HL-60 (cell line): ENCODE measurements around the gene WHAMM.

Experiments
- DNase-seq, 2 experiments: peaks; one replicate each; pipeline ENCODE4 v3.0.0-alpha.2; 2010 to 2020; ENCODE audit warnings: low read depth in 1 of 2, low spot score in 1 of 2
- H3K27ac ChIP-seq: fragments of 250-450 bp; sonication (Bioruptor Pico); replicated peaks from 2 replicates; pipeline ENCODE4 v1.5.1; 2020; ENCODE audit warnings: mild to moderate bottlenecking, moderate library complexity
- H3K27me3 ChIP-seq: fragments of 250-450 bp; sonication (Bioruptor Pico); 2 replicates; pipeline ENCODE4 v1.5.1; 2021; ENCODE audit warnings: mild to moderate bottlenecking, moderate library complexity; ENCODE audit not compliant: insufficient read depth, poor library complexity, severe bottlenecking
- H3K4me3 ChIP-seq: replicated peaks from 2 replicates; pipeline ENCODE4 v1.5.1; 2011; ENCODE audit warnings: mild to moderate bottlenecking, control low read depth, low read length; ENCODE audit not compliant: insufficient read depth
- GABPA ChIP-seq: IDR thresholded peaks from 2 replicates; pipeline ENCODE4 v1.6.1; 2012; ENCODE audit warnings: low read depth
- POLR2AphosphoS5 ChIP-seq: IDR thresholded peaks from 2 replicates; pipeline ENCODE4 v1.6.1; 2012; ENCODE audit warnings: low read depth
- SPI1 ChIP-seq: IDR thresholded peaks from 2 replicates; pipeline ENCODE4 v1.6.1; 2012; ENCODE audit warnings: low read depth, mild to moderate bottlenecking, borderline replicate concordance
- TF ChIP-seq, protein P1 (sequence below): IDR thresholded peaks from 2 replicates; pipeline ENCODE4 v1.6.1; 2012; ENCODE audit warnings: low read depth; ENCODE audit not compliant: insufficient replicate concordance
- TF ChIP-seq, protein P2 (sequence below): IDR thresholded peaks from one replicate; pipeline ENCODE4 v1.5.1; 2011; ENCODE audit warnings: low read length, control low read depth, inconsistent platforms; ENCODE audit not compliant: insufficient read depth

Gene WHAMM

GRCh38 chr15:82807920-82808633 lies 1.4 kb upstream of the WHAMM start:
- TF ChIP-seq GABPA, result no peak
- TF ChIP-seq, protein P1, sequence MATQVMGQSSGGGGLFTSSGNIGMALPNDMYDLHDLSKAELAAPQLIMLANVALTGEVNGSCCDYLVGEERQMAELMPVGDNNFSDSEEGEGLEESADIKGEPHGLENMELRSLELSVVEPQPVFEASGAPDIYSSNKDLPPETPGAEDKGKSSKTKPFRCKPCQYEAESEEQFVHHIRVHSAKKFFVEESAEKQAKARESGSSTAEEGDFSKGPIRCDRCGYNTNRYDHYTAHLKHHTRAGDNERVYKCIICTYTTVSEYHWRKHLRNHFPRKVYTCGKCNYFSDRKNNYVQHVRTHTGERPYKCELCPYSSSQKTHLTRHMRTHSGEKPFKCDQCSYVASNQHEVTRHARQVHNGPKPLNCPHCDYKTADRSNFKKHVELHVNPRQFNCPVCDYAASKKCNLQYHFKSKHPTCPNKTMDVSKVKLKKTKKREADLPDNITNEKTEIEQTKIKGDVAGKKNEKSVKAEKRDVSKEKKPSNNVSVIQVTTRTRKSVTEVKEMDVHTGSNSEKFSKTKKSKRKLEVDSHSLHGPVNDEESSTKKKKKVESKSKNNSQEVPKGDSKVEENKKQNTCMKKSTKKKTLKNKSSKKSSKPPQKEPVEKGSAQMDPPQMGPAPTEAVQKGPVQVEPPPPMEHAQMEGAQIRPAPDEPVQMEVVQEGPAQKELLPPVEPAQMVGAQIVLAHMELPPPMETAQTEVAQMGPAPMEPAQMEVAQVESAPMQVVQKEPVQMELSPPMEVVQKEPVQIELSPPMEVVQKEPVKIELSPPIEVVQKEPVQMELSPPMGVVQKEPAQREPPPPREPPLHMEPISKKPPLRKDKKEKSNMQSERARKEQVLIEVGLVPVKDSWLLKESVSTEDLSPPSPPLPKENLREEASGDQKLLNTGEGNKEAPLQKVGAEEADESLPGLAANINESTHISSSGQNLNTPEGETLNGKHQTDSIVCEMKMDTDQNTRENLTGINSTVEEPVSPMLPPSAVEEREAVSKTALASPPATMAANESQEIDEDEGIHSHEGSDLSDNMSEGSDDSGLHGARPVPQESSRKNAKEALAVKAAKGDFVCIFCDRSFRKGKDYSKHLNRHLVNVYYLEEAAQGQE, result no peak
- no peak for TF ChIP-seq SPI1
- no peak for TF ChIP-seq POLR2AphosphoS5
- TF ChIP-seq, protein P2, sequence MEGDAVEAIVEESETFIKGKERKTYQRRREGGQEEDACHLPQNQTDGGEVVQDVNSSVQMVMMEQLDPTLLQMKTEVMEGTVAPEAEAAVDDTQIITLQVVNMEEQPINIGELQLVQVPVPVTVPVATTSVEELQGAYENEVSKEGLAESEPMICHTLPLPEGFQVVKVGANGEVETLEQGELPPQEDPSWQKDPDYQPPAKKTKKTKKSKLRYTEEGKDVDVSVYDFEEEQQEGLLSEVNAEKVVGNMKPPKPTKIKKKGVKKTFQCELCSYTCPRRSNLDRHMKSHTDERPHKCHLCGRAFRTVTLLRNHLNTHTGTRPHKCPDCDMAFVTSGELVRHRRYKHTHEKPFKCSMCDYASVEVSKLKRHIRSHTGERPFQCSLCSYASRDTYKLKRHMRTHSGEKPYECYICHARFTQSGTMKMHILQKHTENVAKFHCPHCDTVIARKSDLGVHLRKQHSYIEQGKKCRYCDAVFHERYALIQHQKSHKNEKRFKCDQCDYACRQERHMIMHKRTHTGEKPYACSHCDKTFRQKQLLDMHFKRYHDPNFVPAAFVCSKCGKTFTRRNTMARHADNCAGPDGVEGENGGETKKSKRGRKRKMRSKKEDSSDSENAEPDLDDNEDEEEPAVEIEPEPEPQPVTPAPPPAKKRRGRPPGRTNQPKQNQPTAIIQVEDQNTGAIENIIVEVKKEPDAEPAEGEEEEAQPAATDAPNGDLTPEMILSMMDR, result no peak
- DNase-seq, result no peak
- Histone ChIP-seq H3K27ac (no peak overlapping the region), H3K27me3 (no peaks in the 10 kb centered on the region), H3K4me3 (no peak overlapping the region)

DNA sequence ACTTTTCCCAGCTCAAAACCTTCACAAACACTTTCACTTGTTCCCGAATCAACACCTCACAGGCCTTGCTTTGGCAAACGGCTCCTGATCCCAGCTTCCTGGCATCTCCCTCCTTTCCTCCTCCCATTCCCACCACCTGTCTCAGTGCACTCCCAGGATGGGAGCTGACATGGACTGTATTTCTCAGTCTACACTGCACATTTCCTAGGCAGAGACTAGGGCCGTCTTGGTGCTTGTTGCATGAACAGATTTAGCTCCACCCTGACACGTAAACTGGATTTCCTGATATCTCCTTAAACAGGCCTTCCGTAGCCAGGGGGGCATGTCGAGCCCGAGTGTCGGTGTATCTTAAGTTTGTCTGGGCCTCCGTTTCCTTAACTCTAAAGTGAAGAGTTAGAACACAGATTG lies 790 bp upstream of the WHAMM start:
- Histone ChIP-seq H3K4me3 (no peak overlapping the region), H3K27me3 (no peaks in the 10 kb centered on the region), H3K27ac (peak overlapping the region; percentile 93)
- TF ChIP-seq SPI1, result no peak
- no peak for TF ChIP-seq POLR2AphosphoS5
- TF ChIP-seq GABPA, result no peak
- TF ChIP-seq, protein P2, result no peak
- TF ChIP-seq, protein P1, result no peak
- DNase-seq, result no peak

DNA sequence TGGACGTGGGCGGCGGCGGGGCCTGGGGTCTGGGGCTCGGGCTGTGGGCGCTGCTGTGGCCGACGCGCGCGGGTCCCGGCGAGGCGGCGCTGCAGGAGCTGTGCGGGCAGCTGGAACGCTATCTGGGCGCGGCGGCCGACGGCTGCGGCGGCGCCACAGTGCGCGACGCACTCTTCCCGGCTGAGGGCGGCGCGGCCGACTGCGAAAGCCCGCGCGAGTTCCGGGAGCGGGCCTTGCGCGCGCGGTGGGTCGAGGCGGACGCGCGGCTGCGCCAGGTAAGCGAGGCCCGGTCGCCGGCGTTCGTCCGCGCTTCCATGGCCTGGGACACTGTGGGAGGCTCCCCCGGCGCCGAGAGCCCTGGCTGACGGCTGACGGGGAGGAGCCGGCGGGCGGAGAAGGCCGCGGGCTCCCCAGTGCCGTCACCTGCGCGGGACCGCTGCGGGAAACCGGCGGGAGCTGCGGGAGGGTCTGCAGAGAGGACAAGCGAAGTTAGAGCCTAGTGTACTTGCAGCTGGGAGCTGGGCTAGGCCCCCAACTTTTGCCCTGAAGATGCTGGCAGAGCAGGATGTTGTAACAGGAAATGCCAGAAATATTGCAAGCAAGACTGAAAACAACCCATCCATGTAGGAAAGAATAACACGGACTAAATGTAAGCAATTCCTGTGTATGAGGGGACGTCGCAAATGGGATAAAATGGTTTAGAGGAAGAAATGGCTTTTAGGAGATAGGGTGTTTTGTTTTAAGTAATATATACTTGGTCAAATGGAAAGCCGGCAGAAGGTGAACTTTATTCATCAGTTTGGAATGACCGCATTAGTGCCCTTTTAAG lies 847 bp downstream of the WHAMM start:
- Histone ChIP-seq H3K4me3 (peak overlapping the region; percentile 85), H3K27me3 (no peaks in the 10 kb centered on the region), H3K27ac (peak overlapping the region; percentile 67)
- peak in 1 of 2 experiments; percentile 48 for DNase-seq
- TF ChIP-seq POLR2AphosphoS5 (no peak), SPI1 (no peak), GABPA (no peak)
- TF ChIP-seq, protein P1, result no peak
- TF ChIP-seq, protein P2, result no peak
